GM21786 (cell line): ENCODE data around the gene GPR22.

Experiments used
- ATAC-seq: cut with Tn5 transposase; IDR thresholded peaks from one replicate; pipeline ENCODE4 v1.9.1; 2021; ENCODE audit not compliant: unreplicated experiment

Gene GPR22

GRCh38 chr7:107469929-107470328 is at the start of gene GPR22:
Gene GPR22, plus strand, starts transcription at chr7:107470057. Its CDS starts 4,004 bp downstream, at chr7:107474061.
- no peak for ATAC-seq

DNA sequence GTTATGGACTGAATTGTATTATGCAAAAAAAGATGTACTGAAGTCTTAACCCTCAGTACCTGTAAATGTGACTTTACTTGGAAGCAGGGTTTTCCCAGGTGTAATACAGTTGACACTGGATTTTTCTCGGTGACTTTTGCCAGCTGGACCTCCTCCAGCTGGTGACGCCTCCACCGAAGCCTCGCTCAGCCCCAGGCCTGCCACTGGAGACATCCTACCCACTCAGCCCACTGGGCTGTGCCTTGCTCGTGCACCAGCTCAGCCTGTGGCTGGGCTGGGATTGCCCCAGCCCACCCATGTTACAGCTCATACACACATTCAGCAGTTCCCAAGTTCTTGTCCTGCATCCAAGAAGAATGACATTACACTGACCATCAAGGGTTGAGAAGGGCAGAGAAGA is 42.4 kb upstream of the GPR22 start:
- no peak for ATAC-seq

GRCh38 chr7:107428642-107429041 is 41.2 kb upstream of the GPR22 start:
- no peak for ATAC-seq

DNA sequence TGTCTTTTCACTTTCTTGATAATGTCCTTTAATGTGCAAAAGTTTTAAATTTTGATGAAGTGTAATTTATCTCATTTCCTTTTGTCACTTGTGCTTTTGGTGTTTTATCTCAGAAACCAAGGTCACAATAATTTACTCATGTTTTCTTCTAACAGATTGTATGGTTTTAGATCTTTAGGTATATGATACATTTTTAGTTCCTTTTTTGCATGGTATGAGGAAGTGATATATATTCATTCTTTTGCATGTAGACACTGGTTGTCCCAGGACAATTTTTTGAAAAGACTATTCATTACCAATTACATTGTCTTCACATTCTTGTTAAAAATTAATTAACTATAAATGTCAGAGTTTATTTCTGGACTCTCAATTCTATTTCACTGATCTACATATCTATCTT is 39.8 kb upstream of the GPR22 start:
- ATAC-seq: no peak

DNA sequence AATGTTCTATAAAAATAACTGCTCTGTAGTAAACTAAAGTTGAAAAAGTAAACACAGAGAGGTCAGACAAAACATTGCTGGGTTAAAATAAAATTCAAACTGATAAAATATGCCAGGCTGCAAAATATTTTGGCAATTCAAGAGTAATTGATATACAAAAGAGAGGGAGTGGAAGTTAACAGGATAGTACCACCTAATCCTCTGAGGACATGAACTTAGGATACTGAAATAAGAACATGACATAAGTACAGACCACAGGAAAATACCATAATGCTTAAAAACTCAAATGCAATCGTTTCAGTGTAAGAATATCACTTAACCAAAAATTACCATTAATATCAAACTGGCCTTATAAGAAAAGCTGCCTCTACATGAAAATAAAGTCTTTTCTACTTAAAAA is 37.6 kb upstream of the GPR22 start:
- no peak for ATAC-seq

DNA sequence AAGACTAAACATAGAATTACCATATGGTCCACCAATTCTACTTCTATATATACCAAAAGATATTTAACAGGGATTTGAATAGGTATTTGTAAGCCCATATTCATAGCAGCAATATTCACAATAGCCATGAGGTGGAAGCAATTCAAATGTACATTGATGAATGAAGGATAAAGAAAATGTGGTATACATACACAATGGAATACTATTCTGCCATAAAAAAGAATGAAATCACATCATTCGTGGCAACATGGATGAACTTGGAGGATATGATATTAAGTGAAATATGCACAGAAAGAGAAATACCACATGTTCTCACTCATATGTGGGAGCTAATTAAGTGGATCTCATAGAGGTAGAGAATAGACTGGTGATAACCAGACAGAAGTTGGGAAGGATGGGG is 34.1 kb upstream of the GPR22 start:
- no peak for ATAC-seq

- ATAC-seq: no peak
Observed at GRCh38 chr7:107439025-107439424, 30.8 kb upstream of the GPR22 start.

- no peak for ATAC-seq
Observed at GRCh38 chr7:107441581-107442422, 28.1 kb upstream of the GPR22 start.

GRCh38 chr7:107442678-107443077 is 27.2 kb upstream of the GPR22 start:
- ATAC-seq: no peak

- no peak for ATAC-seq
Observed at GRCh38 chr7:107446531-107446930, 23.3 kb upstream of the GPR22 start.

DNA sequence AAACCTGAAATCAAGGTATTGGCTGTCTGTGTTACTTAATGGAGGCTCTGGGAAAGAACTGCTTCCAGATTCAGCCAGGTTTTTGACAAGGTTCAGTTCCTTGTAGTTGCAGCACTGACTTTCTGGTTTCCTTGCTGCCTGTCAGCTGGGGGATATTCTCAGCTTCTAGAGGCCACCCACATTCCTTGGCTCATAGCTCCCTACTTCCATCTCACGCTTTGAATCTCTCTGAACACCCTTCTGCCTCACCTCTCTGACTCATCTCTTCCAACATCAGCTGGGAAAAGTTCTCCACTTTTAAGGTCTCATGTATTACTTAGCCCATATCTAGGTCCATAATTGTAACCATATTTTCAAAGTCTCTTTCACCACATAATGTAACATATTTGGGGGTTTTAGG is 22.9 kb upstream of the GPR22 start:
- ATAC-seq: no peak

DNA sequence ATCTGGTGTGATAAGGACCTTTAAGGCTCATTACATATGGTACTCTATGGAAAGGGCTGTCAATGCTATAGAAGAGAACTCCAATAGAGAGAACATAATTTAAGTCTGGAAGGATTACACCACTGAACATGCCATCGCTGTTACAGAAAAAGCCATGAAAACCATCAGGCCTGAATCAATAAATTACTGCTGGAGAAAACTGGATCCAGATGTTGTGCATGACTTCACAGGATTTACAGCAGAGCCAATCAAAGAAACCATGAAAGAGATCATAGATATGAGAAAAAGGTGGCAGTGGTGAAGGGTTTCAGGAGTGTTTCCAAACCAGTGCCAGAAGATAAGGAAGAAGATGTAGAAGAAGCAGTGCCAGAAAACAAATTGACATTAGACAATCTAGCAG is 18.9 kb upstream of the GPR22 start:
- ATAC-seq: no peak

- ATAC-seq: no peak
Observed at GRCh38 chr7:107453388-107453787, 16.5 kb upstream of the GPR22 start.

- ATAC-seq: no peak
Observed at GRCh38 chr7:107461938-107462533, 7.8 kb upstream of the GPR22 start.

- no peak for ATAC-seq
Observed at GRCh38 chr7:107463139-107464078, 6.4 kb upstream of the GPR22 start.

- ATAC-seq: no peak
Observed at GRCh38 chr7:107464666-107465226, 5.1 kb upstream of the GPR22 start.

DNA sequence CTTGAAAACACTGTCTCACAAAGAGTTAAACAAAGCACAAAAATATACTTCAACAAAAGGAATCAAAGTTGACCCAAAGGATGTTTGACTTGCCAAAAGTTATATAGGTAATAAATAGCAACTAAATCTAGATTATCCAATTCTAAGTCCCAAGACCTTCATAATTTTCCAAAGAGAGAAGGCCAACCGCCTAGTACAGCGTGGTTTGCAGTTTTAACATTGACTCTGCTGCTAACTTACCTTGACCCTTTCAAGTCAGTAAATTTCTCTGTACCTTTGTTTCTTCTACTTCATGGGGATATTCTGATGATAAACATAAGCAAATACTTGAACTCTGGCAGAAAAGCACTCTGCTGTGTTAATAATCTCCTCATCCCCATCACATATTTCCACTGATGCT is 1.9 kb upstream of the GPR22 start:
- ATAC-seq: no peak

DNA sequence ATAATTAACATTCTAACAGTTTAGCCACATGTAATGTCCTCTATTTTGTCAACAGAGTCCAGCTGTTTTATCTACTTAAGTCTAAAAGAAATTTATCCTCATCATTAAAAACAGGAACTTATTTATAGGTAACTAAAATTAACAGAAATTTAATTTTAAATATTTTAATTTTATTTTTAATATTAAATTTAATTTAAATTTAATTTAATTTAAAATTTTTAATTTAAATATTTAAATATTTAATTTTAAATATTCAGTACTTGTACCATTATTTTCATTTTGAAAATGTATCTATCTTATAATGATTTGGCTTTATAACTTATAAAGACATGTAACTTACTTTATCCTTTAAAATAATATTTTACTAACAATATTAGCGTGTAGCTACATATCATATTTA is 1.0 kb upstream of the GPR22 start:
- ATAC-seq: no peak

DNA sequence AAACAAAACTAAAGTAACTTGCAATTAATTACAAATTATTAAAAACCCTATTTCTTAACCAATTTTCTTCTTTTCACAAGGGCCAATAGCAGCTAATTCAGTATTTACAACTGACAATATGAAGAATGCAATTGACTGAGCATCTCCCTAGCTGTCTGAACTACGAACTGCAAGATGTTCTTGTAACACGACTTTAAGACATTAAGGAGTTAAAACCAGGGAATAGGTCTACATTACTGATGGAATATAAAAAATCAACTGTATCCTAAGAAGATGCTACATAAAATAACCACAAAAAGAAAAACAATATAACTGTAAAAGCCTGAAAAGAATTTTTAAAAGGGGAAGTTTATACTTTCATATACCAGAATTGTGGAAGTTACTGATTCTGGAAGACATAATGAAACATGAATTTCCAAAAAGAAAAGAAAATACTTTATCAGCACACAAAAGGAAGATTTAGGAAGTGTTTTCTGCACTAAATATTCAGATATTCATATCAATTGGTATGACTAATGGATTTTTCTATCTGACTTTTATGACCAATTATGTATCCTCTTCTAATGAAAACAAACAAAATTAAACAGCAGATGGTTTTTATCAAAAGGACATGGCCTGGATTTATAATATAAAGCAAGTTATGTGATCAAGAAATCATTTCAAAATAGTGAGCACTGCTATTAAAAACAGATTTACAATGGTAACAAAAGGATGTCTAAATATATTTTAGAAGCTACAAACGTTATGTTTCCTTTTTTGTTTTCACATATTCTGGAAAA is 1.6 kb downstream of the GPR22 start:
- ATAC-seq: no peak

DNA sequence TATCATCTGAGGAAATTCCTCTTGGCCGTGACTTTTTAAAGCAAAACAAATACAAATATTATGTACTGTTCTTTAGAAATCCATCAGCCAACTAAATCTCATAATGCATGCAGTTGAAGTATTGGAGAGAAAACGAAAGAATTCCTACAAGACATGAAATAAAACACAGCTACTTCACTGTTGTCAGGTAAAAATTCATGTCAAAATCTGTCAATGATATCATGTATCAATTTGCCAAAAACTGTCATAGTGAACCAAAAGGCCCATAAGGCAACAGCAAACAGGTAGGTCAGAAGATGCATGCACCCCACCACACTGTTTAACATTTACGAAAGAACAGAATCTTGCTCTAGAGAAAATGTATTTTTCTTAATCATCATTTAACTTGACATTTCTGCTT is 2.3 kb downstream of the GPR22 start:
- no peak for ATAC-seq
